GM10266 (cell line): ENCODE data around the gene TIMM10.
A peak's percentile ranks its signal among the peaks of the same experiment; 100 is the strongest.

Source experiments
- DNase-seq: peaks from one replicate; pipeline ENCODE4 v3.0.0; 2012; ENCODE audit errors: extremely low spot score
- TF ChIP-seq, protein P1 (sequence below): IDR thresholded peaks from 2 replicates; pipeline ENCODE4 v1.5.1; 2012; ENCODE audit warnings: mild to moderate bottlenecking, low read depth; ENCODE audit not compliant: control insufficient read depth, insufficient read depth; ENCODE audit errors: missing control alignments

The TIMM10 gene

DNA sequence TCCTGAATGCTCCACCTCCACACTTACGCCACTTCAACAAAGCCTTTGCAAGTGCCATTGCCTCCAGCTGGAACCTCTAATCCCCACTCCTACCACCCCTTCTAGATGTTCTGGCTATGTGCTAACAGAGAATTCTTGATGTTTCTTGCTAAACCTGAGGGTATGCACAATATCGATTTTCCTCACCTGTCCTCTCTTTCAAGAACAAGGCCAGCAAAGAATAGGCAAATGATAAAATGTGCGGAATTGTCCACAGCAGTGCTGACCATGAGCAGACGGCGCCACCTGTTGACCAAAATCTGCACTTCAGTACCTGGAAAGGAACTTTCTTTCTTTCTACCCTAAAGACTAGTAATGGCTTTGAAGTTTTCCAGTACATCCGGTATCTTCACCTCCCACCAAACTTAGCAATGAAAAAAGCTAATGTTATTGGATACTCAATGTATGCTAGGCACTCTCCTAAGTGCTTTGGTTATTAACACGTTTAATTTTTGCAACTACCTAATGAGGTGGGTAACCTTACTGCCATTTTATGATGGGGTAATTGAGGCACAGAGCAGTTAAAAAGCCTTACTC, 3.4 kb downstream of the TIMM10 start:
- TF ChIP-seq, protein P1, sequence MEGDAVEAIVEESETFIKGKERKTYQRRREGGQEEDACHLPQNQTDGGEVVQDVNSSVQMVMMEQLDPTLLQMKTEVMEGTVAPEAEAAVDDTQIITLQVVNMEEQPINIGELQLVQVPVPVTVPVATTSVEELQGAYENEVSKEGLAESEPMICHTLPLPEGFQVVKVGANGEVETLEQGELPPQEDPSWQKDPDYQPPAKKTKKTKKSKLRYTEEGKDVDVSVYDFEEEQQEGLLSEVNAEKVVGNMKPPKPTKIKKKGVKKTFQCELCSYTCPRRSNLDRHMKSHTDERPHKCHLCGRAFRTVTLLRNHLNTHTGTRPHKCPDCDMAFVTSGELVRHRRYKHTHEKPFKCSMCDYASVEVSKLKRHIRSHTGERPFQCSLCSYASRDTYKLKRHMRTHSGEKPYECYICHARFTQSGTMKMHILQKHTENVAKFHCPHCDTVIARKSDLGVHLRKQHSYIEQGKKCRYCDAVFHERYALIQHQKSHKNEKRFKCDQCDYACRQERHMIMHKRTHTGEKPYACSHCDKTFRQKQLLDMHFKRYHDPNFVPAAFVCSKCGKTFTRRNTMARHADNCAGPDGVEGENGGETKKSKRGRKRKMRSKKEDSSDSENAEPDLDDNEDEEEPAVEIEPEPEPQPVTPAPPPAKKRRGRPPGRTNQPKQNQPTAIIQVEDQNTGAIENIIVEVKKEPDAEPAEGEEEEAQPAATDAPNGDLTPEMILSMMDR, result peak; percentile 94
- DNase-seq, result peak; percentile 44

DNA sequence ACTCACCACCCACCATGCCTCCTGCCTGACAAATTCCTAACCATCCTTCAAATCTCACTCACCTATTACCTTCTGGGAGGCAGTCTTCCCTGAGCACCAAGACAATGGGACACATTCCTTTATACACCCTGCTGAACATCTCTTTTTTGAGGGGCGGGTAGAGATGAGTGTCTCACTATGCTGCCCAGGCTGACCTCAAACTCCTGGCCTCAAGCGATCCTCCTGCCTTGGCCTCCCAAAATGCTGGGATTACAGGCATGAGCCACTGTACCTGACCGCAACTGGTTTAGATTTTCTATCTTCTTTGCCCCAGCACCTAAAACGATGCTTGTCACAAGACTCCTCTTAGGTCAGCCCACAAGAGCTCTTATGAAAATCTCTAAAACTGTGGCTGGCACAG, 7.1 kb downstream of the TIMM10 start:
- TF ChIP-seq, protein P1, result no peak
- DNase-seq, result no peak

DNA sequence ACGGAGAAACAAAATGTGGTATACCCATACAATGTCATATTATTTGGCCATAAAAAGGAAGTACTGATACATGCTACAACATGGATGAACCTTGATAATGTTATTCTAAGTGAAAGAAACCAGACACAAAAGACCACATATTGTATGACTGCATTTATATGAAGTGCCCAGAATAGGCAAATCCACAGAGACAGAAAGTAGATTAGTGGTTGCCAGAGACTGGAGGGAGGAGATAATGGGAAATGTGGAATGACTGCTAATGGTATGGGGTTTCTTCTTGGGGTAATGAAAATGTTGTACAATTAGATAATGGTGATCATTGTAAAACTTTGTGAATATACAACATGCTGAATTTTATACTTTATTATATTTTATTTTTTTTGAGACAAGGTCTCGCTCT, 9.4 kb downstream of the TIMM10 start:
- no peak for DNase-seq
- TF ChIP-seq, protein P1, result no peak

DNA sequence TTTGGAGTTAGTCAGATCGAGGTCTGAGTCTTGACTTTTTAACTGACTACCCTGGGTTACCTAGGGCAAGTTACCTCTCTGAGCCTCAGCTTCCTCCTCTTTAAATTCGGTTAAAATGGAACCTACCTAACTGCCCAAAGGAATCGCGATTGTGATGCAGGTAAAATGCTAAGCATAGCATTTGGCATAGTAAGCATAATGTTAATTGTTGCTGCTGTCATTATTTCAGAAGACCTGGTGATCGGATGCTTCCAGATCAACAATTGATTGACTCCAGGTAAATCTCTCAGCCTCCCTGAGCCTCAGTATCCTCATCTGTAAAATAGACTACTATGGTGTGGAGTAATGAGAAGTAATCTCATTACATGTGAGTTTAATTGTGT, 14.5 kb downstream of the TIMM10 start:
- TF ChIP-seq, protein P1, result no peak

DNA sequence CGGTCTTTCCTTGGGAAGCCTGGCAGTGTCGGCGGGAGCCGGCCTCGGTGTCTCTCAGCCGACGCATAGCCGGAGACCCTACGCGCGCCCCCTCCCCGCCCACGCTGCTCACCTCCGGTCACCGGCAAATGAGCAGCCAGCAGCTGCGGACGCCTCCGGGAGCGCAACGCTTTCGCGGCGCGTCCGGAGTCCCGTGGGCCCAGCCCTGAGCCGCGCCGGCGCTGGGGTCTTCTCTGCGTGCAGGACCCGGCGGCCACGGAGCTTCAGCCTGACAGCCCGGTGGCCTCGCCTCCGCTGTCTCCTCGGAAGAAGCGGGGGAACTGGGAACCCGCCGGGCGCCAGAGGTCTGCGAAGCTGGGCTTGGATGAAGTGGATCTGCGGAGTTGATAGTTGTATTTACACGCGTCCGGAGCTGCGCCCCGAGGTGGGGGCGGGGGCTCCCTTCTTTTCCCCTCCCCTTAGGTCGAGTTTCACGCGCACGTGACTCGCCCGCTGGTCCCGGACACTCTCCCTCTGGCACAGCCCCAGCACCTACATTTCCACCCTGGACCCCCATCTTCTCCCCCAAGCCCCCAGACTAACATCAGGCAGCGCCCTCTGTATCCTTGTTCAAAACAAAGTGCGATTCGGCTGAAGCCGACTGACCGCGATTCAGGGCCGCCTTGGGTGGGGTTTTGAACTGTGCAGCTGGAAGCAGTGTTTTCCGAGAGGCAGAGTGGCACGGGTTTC, 15.1 kb downstream of the TIMM10 start, which contains the start of gene SLC43A1:
Gene SLC43A1, minus strand, starts transcription at position 371 of the 729 bp plus-strand sequence. CDS start 1,591 bp downstream, outside the sequence.
- DNase-seq, result peak; percentile 69

More for the DNA sequence above, 14.5 kb downstream of the TIMM10 start:
- DNase-seq, result no peak

DNA sequence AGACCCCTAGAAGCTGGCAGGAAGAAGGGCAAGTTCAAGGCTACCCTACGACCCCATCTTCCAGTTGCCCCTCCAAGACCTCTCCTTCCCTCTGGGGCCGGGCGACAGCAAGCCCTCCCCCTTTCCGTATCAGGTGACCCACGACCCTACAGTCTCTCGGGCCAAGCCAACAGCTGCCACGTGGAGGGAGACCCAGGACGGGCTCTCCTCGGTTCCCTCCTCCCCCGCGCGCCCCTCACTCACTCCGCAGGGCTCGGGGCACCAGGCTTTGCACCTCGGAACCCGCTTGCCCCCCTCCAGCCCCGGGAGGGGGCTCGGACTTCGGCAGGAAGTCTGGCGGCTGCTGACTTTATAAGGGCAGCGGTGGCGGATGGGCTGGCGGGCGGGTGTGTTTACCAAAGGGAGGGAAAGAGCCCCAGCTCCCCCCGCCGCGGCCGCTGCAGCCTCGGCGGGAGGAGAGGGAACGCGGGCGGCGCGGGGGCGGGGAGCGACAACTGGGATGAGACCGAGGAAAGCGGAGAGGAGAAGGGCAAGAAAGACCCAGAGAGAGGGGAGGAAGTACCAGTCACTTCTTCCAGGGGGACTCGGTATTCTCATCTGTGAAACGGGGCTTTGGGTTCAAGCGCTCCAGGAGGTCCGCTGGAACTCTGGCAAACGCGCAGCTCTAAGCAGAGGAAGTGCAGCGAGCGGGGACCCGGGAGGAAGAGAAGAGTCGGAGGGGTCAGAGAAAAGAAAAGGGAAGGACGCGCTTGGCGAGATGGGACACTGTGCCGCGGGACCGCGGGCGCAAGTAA, 15.8 kb downstream of the TIMM10 start:
- TF ChIP-seq, protein P1, result no peak
- DNase-seq, result peak; percentile 69

More for the DNA sequence above, 15.1 kb downstream of the TIMM10 start, which contains the start of gene SLC43A1:
- TF ChIP-seq, protein P1, result no peak
